HCT116 (cell line): ENCODE results near the gene RNF220. TPM values are rescaled to one million over a fixed set of nuclear protein-coding genes. Genes with fewer than 3 reads are reported as not detected.

Source experiments
- ATAC-seq: fragments of 200-7000 bp; cut with Tn5 transposase; 2 replicates; pipeline ENCODE4 v1.9.1; 2020; ENCODE audit warnings: mild to moderate bottlenecking, moderate library complexity
- BruUV-seq: library from RNA; stranded (reverse); fragments of 400-500 nt; replicated peaks from 2 replicates; lab custom pipeline; 2021; lab: Mats Ljungman, UMichigan
- CTCF ChIA-PET: fragments of 300-600 bp; sonication (Branson Sonifier 250); formaldehyde crosslinking; loops from one replicate; lab custom pipeline; 2021; ENCODE audit warnings: antibody characterized with exemption; lab: Charles Lee
- POLR2A ChIA-PET: fragments of 300-600, 350-600 bp; sonication (Branson Sonifier 250); formaldehyde crosslinking; loops from one replicate; lab custom pipeline; 2021; ENCODE audit warnings: antibody characterized with exemption; lab: Charles Lee
- RAD21 ChIA-PET, 2 experiments: fragments of 300-600 bp; sonication (Branson Sonifier 250); formaldehyde crosslinking; loops; one replicate each; lab custom pipeline; 2023; ENCODE audit warnings: low total read pairs in 2 of 2; ENCODE audit not compliant: uncharacterized antibody in 2 of 2, unreplicated experiment in 2 of 2, low non-redundant PET in 1 of 2; lab: Charles Lee
- DNase-seq: peaks from one replicate; pipeline ENCODE4 v3.0.0-alpha.2; 2010; ENCODE audit warnings: low read depth, low spot score
- H2AFZ ChIP-seq: fragments of 200-600 bp; shearing (Covaris generic), sonication (generic); 2 replicates; pipeline ENCODE4 v1.6.1; 2017; ENCODE audit warnings: low read depth, mixed run types, mixed read lengths, antibody characterized with exemption, low read length; ENCODE audit not compliant: poor library complexity, severe bottlenecking
- H3K27ac ChIP-seq: 2 replicates; pipeline ENCODE4 v1.5.1; 2012; ENCODE audit warnings: low read depth, low read length
- H3K27me3 ChIP-seq: fragments of 200-600 bp; sonication (generic); 2 replicates; pipeline ENCODE4 v1.6.1; 2016; ENCODE audit warnings: mixed run types, low read length, mixed read lengths; ENCODE audit not compliant: insufficient read depth
- H3K36me3 ChIP-seq, 2 experiments: fragments of 200-500 bp in 1 of 2; fragments of 200-600 bp in 1 of 2; sonication (Bioruptor generic) in 1 of 2; sonication (generic) in 1 of 2; 2 replicates each; pipeline versions ENCODE4 v1.5.1 to v1.6.1; 2014 to 2016; ENCODE audit warnings: low read length in 2 of 2, inconsistent platforms in 1 of 2, mixed read lengths in 1 of 2, mixed run types in 1 of 2; ENCODE audit not compliant: insufficient read depth in 2 of 2, control insufficient read depth in 1 of 2
- H3K4me1 ChIP-seq, 2 experiments: fragments of 200-600 bp in 1 of 2; sonication (generic) in 1 of 2; 2 replicates each; pipeline versions ENCODE4 v1.5.1 to v1.6.1; 2012 to 2017; ENCODE audit warnings: low read length in 2 of 2, inconsistent platforms in 1 of 2, mild to moderate bottlenecking in 1 of 2, mixed read lengths in 1 of 2, mixed run types in 1 of 2, moderate library complexity in 1 of 2; ENCODE audit not compliant: insufficient read depth in 2 of 2, control insufficient read depth in 1 of 2
- H3K4me2 ChIP-seq: fragments of 200-600 bp; sonication (generic); 2 replicates; pipeline ENCODE4 v1.6.1; 2017; ENCODE audit warnings: mixed run types, low read length, mixed read lengths
- H3K4me3 ChIP-seq, 2 experiments: fragments of 200-600 bp in 1 of 2; sonication (generic) in 1 of 2; replicated peaks in 1 of 2; 2 replicates each; pipeline ENCODE4 v1.5.1; 2011 to 2016; ENCODE audit warnings: low read length in 2 of 2, control low read depth in 1 of 2, low read depth in 1 of 2, mild to moderate bottlenecking in 1 of 2, mixed read lengths in 1 of 2, mixed run types in 1 of 2
- H3K79me2 ChIP-seq: fragments of 200-600 bp; sonication (generic); 2 replicates; pipeline ENCODE4 v1.6.1; 2017; ENCODE audit warnings: mild to moderate bottlenecking, mixed run types, low read length, moderate library complexity, mixed read lengths; ENCODE audit not compliant: insufficient read depth
- H3K9ac ChIP-seq: fragments of 200-600 bp; sonication (generic); 2 replicates; pipeline ENCODE4 v1.6.1; 2016; ENCODE audit warnings: low read length, mixed read lengths
- H3K9me2 ChIP-seq: fragments of 200-600 bp; sonication (generic), shearing (Covaris generic); 2 replicates; pipeline ENCODE4 v1.6.1; 2017; ENCODE audit warnings: mixed run types, mild to moderate bottlenecking, moderate library complexity; ENCODE audit not compliant: insufficient read depth
- H3K9me3 ChIP-seq, 2 experiments: fragments of 200-500 bp in 1 of 2; fragments of 200-600 bp in 1 of 2; sonication (Bioruptor generic) in 1 of 2; sonication (generic) in 1 of 2; 2 replicates each; pipeline ENCODE4 v1.6.1; 2014 to 2017; ENCODE audit warnings: low read length in 2 of 2, mixed read lengths in 2 of 2, inconsistent platforms in 1 of 2, low read depth in 1 of 2, mild to moderate bottlenecking in 1 of 2, mixed run types in 1 of 2, moderate library complexity in 1 of 2; ENCODE audit not compliant: control insufficient read depth in 1 of 2, insufficient read depth in 1 of 2
- H4K20me1 ChIP-seq: fragments of 200-600 bp; sonication (generic), shearing (Covaris generic); 2 replicates; pipeline ENCODE4 v1.6.1; 2017; ENCODE audit warnings: mixed run types, mild to moderate bottlenecking, moderate library complexity; ENCODE audit not compliant: insufficient read depth
- CBX3 ChIP-seq: IDR thresholded peaks from 2 replicates; pipeline ENCODE4 v1.6.1; 2012; ENCODE audit warnings: low read depth
- CEBPB ChIP-seq: IDR thresholded peaks from 2 replicates; pipeline ENCODE4 v1.6.1; 2012; ENCODE audit warnings: low read depth
- CTCF ChIP-seq, 3 experiments: fragments of 200-600 bp in 1 of 3; sonication (generic) in 1 of 3; IDR thresholded peaks in 2 of 3; conservative IDR thresholded peaks in 1 of 3; 2 replicates each; pipeline ENCODE4 v1.5.1; 2012 to 2017; ENCODE audit warnings: low read depth in 2 of 3, low read length in 2 of 3, antibody characterized with exemption in 1 of 3, borderline replicate concordance in 1 of 3, control low read depth in 1 of 3, mild to moderate bottlenecking in 1 of 3, mixed read lengths in 1 of 3, mixed run types in 1 of 3, moderate library complexity in 1 of 3; ENCODE audit not compliant: insufficient read depth in 1 of 3
- ELF1 ChIP-seq: IDR thresholded peaks from 2 replicates; pipeline ENCODE4 v1.6.1; 2012; ENCODE audit warnings: low read depth, borderline replicate concordance
- EZH2 ChIP-seq: fragments of 200-600 bp; sonication (generic); IDR thresholded peaks from 2 replicates; pipeline ENCODE4 v1.6.1; 2017; ENCODE audit warnings: antibody characterized with exemption, mixed run types
- EZH2phosphoT487 ChIP-seq: fragments of 200-600 bp; IDR thresholded peaks from 2 replicates; pipeline ENCODE4 v1.6.1; 2018; ENCODE audit warnings: antibody characterized with exemption, borderline replicate concordance
- FOSL1 ChIP-seq: IDR thresholded peaks from 2 replicates; pipeline ENCODE4 v1.6.1; 2012; ENCODE audit warnings: low read depth
- MAX ChIP-seq: IDR thresholded peaks from 2 replicates; pipeline ENCODE4 v1.6.1; 2012
- REST ChIP-seq: IDR thresholded peaks from 2 replicates; pipeline ENCODE4 v1.6.1; 2012; ENCODE audit warnings: low read depth
- SP1 ChIP-seq: IDR thresholded peaks from 2 replicates; pipeline ENCODE4 v1.6.1; 2012; ENCODE audit warnings: low read depth
- SRF ChIP-seq: IDR thresholded peaks from 2 replicates; pipeline ENCODE4 v1.6.1; 2012; ENCODE audit warnings: low read depth
- ZBTB33 ChIP-seq: IDR thresholded peaks from 2 replicates; pipeline ENCODE4 v1.6.1; 2011; ENCODE audit warnings: mild to moderate bottlenecking, low read length, moderate library complexity; ENCODE audit not compliant: insufficient replicate concordance; ENCODE audit errors: extremely low read depth
- intact Hi-C: fragments of 100-400 bp; cut with micrococcal nuclease; formaldehyde crosslinking; loops from 2 replicates; pipeline ENCODE4 v1.10.0; 2022
- total RNA-seq: library from RNA; stranded (reverse); gene quantifications from one replicate; pipeline ENCODE4 v1.2.1, GENCODE V29; 2021; ENCODE audit not compliant: unreplicated experiment

Gene RNF220
- total RNA-seq, 1 experiment from 2014 or later, result 84.5 TPM

GRCh38 chr1:44558883-44559282 lies 153.8 kb downstream of the RNF220 start:
- Histone ChIP-seq H3K4me3 (no peak overlapping the region), H3K9ac (no peak overlapping the region), H3K79me2 (no peaks in the 10 kb centered on the region), H3K4me2 (no peak overlapping the region), H4K20me1 (no peaks in the 10 kb centered on the region), H3K9me3 (no peaks in the 10 kb centered on the region), H3K9me2 (no peaks in the 10 kb centered on the region), H2AFZ (no peak overlapping the region), H3K27ac (no peak overlapping the region), H3K36me3 (no peaks in the 10 kb centered on the region), H3K27me3 (no peaks in the 10 kb centered on the region), H3K4me1 (peaks cover 7 to 30% of the 10 kb centered on the region in 2 experiments)
- ChIA-PET POLR2A (no interaction called here), CTCF (no interaction called here), RAD21 (interaction anchor here in 1 of 2 experiments (0.5 kb wide), 1 partner anchor 132 kb away, joined by 6 read pairs; no protein-coding TSS in a partner anchor)
- ATAC-seq, result no peak
- intact Hi-C loops, result no loop called here
- TF ChIP-seq CTCF (IDR thresholded peaks at IDR 0.05 in 2 of 3, conservative IDR thresholded peaks at IDR 0.05 in 1 of 3; ENCODE audit: borderline replicate concordance in 1 of 3, insufficient read depth in 1 of 3, low read depth in 2 of 3, low read length in 2 of 3) (no peak), CEBPB (no peak), SP1 (no peak), MAX (no peak), SRF (no peak), REST (no peak), EZH2 (no peak), ELF1 (no peak), ZBTB33 (no peak), CBX3 (no peak), EZH2phosphoT487 (no peak), FOSL1 (no peak)
- no peak for DNase-seq
- BruUV-seq, result no TSS peak
